Activated gamma-delta T cell (primary cell): Measurements from ENCODE around the gene SCN4B.

Experiments
- DNase-seq: peaks from one replicate; lab custom pipeline; 2025; lab: John Stamatoyannopoulos, UW

The SCN4B gene

DNA sequence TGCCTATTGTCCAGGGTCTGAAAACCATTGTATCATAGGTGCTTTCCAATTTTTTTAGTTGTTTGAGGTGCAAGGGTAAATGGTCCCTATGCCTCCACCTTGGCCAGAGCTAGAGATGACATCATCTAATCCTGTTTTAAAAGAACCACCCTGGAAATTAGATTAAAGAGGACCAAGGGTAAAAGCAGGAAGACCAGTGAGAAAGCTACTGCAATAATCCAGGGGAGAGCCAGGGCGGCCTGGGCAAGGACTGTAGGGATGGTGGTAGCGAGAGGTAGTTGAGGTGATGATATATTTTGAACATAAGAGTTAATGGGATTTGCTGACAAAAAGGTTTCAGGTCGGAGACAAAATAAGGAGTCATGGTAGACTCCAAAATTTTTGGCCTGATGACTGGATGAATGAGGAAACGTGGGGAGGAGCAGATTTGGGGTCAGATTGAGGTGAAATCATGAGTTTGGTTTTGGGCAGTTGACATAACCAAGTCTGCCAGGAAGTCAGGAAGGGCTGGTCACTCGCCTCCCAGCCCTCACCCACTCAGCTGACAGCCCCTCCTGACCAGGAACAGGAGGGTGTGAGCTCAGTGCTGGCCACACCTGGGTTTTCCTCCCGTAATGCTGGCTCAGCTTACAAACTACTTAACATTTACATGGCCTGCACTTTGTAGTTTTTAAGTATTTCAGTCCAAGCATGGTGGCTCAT, 23.0 kb downstream of the SCN4B start:
- no peak for DNase-seq

DNA sequence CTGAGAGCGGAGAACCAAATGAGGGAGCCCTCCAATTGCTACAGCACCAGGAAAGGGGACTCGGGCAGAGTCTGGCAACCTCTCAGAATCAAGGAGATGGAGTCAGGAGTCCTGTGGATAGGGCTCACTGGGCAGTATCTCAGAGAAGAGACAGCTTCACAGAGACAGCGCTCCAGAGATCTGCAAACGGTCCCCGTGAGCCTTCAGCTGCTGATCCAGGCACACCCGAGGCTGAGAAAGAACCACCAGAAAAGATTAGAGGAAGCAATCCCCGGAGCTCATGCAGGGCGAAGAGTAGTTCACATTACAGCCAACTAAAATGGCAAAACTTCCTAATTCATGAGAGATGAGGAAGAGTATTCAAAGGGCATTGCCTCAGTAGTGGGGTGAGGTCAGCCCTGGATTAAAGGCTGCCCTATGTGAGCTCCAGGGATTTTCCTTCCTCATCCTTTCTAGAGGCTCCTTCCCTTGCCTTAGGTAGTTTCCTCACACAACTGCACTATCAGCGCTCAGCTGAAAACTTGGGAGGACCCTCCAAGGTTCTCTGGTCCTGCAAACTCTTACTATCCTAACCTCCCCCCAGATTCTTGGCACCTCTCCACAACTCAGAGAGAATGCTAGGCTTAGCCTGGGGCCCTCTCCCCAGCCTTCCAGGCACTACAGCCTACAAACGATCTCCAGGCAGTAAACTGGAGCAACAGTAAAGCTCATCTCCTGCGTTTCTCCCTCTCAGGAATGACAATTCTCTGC, 23.7 kb downstream of the SCN4B start:
- no peak for DNase-seq

DNA sequence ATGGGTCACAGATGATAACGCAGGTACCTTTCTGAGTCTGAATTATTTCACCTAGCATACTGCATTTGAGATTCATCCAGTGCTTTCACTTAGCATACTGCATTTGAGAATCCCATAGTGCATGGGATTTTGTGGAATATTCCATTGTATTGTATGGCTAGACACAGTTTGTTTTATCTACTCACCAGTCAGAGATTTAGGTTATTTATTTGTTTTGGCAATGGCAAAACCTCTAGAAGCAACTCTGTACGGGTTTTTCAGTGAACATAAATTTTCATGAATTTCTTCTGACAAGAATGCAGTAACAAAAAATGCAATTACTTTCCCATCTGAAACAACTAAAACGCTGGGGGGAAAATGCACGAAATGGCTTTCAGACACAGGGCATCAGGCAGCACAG, 24.3 kb downstream of the SCN4B start:
- DNase-seq: no peak

DNA sequence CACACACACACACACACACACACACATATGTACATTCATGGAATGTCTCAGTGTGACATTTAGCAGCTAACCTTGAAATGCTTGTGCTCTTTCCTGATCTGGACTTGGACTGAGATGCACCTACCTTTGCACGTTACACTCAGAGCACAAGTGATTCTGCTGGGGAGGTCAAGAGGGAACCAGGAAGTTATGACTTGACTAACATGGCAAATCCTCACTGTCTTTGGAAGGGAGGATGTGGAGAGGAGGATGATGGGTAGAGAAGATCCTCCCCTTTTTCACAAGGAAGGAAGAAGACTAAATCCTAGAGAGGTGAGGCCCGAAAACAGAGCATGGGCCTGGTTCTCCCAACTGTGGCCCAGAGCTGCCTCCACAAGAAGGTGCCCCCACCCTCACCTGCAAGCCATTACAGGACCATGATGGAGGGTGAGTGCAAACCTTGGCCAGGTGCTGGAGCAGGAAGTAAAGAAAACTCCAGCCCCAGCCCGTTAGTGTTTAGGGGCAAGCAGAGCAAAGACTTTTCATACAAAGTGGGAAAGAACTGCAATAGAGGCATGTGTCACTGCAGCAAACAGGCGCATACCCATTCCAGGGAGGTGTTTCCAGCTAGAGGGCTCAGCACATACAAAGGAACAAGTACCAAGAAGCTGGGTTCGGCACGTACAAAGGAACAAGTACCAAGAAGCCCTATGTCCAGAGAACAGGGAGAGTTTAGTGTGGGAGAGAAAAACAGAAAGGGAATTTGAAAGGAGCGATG, 26.4 kb downstream of the SCN4B start:
- no peak for DNase-seq

DNA sequence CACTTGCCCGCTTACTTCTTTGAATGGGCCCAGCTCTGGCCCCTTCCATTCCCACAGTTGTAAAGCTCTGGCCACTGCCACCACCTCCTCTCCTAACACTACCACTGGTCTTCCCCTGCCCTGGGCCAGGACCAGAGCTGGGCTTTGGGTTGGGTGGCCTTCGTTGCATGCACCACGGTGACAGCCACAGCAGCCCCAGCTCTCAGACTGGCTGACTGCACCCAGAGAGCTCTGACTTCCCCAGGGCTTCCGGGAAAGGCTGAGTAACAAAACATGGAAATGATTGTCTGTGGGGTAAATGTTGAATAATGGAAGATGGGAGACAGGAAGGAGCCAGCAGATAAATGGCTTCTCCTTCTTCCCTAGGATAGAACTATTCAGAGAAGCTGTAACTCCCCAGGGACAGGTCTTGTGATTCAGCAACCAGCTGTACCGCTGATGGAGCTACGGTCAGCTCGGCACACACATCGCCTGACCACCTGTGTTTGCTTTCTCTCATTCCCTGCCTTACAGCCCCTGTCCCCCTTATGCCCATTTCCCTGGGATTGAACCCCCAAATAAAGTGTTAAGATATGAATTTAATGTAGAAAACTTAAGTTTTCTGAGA, 27.6 kb downstream of the SCN4B start:
- no peak for DNase-seq

DNA sequence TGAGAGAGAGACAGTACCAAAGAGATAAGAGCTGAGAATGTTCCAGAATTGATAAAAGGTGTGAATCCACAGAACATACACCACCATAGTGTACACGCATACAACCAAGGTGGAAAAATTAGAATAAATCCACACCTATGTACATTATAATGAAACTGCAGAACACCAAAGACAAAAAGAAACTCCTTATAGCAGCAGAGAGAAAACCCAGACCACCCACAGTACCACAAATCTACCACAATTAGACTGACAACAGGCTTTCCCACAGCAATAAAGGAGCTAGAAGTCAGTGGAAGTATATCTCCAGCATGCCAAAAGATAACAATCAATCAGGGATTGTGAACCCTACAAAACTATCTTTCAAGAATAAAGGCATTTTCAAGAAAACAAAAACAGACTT, 31.8 kb downstream of the SCN4B start:
- no peak for DNase-seq

DNA sequence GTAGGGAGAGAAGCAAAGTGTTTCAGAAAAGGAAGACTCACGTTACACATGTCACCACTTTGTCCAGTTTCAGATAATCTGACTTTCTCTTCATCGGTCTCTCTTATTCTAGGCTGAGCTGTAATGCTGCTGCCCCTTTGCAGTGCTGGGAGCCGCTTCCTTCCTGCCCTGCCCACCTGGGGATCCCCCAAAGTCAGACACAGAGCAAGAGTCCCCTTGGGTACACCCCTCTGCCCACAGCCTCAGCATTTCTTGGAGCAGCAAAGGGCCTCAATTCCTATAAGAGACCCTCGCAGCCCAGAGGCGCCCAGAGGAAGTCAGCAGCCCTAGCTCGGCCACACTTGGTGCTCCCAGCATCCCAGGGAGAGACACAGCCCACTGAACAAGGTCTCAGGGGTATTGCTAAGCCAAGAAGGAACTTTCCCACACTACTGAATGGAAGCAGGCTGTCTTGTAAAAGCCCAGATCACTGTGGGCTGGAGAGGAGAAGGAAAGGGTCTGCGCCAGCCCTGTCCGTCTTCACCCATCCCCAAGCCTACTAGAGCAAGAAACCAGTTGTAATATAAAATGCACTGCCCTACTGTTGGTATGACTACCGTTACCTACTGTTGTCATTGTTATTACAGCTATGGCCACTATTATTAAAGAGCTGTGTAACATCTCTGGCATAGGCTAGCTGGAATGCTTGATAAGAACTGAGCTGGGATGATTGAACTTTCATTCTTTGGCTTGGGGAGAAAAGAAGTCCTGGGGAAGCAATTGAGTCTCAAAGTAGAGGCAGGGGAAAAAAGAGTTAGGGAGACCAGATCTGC, 34.6 kb downstream of the SCN4B start:
- no peak for DNase-seq

DNA sequence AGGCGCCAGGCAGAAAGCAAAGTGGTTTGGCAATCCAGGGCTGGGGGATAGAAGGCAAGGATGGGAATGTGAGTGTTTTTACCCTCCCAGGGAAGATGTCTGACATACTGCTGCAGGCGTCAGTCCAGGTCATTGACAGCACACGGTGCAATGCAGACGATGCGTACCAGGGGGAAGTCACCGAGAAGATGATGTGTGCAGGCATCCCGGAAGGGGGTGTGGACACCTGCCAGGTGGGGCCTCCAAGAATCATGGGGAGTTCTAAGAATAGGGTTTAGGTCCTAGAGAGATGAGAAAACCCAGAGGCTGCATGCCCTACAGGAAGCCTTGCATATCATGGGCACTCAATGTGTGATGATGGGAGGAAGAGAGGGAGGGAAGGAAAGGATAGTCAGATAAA, 37.6 kb downstream of the SCN4B start:
- no peak for DNase-seq

DNA sequence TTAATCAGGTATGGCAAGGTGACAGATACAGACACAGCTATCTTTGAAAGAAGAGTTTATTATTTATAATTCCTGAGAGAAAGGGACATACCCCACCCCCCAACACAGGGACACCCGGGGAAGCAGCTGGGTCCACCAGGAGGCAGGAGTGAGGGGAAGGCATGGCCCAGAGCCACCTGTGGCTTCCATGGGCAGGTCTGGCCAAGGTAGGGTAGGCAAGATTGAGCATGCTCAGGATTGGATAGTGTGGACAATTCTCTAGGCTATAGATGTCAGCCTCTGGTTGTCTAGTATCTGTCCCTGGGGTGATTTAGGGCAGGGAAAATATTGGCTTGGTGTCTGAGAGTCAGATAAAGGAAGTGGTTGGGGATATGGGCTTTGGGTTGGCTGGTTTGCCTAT, 38.4 kb downstream of the SCN4B start:
- DNase-seq: no peak

DNA sequence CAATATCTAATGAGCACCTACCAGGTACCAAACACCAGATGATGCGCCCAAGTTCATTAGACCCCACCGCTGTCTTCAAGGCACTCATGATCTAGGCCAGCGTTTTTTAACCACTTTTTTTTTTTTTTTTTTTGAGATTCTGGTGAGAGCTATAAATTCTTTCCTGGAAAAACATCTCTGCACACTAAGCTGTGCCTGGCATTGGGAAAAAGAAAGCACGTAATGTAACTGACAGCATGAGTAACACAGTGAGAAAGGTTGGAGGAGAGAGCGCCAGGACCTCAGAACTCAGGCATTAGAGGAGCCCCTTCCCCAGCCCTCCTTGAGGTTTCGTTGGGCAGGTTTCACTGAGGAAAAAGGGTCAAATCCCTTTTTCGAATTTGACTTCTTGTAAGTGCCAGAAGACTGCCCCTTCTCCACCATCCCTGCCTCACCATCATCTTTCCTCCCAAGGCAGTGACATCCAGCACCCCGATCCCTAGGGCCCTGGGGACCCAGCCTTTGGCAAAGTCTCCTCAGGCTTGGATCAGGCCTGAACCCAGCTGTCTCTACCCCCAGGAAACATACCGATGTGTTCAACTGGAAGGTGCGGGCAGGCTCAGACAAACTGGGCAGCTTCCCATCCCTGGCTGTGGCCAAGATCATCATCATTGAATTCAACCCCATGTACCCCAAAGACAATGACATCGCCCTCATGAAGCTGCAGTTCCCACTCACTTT, 39.8 kb downstream of the SCN4B start:
- no peak for DNase-seq

DNA sequence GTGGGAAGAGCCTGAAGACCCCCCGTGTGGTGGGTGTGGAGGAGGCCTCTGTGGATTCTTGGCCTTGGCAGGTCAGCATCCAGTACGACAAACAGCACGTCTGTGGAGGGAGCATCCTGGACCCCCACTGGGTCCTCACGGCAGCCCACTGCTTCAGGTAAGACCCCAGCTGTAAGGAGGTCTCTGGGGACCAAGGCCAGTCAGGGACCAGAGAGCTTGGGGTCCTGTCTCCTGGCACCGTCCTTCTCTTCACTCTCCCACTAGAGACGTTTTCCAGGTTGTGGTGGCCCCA, 40.9 kb downstream of the SCN4B start:
- no peak for DNase-seq

DNA sequence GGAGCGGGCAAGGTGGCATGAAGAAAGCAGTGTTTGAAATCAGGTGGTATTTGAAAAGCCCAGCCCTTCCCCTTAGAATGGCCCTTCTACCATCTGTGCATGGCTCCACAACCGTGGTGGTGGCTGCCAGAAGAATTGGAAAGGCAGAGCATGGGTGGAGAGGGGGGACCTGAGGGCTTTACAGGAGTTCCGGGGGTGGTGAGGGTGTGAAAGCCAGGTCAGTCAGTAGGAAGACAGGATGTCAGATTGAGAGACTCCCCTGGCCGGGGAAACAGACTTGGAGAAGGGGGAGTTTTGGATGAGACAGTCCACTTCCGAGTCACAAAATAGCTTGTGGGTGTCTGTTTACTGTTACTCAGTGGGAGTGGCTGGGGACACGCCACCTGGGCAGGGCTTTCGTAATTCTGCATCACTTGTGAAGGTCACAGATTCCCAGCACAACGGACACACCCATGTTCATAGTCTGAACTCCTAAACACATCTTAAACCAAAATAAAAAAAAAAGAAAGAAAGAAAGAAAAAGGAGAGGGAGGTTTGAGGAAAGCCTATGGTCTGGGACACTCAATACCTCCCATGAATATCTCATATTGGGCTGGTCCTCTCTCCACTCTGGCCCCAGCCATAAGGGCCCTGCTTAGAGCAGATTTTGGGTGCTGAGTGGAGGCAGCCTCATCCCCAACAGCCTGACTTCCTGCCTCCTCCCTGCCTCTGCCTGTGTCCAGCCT, 41.4 kb downstream of the SCN4B start:
- no peak for DNase-seq

DNA sequence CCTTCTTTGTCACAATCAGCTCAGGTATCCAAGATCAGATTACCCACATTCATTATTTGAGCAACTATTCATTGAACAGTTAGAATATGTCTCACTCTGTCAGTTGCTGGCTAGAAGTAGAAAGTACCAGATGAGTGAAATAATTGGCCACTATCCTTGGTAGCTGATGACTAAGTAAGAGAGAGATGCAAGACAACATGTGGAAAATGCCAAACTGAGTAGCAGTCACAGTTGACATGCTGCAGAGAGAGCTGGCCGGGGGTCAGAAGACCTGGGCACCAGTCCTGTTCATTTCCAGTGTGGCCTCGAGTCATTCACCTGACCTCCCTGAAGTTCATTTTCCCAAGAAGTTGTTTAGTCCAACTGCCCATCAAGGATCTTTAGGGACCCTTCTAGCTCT, 43.4 kb downstream of the SCN4B start:
- no peak for DNase-seq

DNA sequence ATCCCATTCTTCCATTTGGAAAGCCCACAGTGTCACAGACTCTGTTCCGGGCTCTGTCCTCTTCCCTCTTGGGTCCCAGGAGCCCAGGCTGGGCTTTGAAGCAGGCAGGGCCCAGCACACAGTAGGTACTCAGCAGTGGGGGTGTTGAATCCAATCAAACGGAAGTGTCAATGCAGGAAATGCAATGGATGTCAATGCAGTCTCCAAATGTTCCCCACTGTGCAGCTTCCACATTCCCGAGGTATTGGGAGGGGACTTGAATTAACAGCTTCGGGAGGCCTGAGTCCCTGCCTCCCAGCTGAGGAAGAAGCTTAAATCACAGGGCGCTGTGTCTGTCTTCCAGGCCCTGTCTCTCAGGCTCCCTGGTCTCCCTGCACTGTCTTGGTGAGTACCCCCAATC, 44.1 kb downstream of the SCN4B start:
- DNase-seq: no peak

DNA sequence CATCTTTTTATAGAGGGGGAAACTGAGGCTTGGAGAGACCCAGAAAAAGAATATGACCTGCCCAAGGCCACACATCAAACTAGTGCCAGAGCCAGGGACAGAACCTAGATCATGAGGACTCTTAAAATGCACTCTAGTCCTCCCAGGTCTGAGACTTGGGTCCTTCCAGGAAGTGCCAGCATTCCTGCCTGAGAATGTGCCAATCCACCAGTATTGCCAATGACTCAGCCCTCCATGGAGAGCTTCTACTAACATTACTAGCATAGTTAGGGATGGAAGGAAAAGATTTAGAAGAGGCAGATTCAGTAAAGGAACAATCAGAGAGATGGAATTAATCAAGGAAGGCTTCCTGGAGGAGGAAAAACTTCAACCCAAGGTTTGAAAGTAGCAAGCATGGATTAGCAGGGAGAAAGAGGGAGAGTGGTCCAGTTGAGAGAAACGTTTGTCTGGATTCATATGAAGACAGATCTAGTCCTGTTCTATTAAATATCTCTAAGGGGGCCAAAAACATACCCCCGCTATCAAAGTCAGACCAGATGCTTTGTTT, 45.8 kb downstream of the SCN4B start:
- no peak for DNase-seq

DNA sequence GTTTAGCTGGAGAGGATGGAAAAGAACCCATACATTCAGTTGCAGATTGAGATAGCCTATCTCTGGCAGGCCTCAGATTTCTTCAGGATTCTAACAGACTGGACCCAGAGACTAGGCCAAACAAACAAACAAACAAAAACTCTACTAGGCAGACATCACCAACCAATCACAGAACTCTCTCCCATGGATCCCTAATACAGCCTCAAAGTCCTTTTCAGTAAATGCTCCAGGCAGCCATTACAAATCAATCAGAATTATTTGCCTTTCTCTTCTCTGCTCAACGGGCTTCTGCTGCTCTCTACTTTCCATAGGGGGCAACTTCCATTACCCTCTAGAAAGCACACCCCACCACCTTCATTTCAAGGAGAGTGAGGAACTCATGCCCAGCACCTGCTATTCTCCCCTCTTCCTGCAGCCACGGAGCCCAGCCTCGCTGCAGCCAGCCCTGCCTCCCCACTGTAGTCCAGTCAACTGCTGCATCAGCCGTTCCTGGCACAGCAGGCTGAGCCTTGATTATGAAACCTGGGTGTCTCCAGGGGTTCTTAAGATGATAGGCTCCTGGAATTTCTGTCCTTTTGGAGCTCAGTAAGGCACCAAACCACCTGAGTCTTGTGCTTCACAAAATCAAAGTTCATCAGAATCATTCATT, 46.8 kb downstream of the SCN4B start:
- DNase-seq: no peak

DNA sequence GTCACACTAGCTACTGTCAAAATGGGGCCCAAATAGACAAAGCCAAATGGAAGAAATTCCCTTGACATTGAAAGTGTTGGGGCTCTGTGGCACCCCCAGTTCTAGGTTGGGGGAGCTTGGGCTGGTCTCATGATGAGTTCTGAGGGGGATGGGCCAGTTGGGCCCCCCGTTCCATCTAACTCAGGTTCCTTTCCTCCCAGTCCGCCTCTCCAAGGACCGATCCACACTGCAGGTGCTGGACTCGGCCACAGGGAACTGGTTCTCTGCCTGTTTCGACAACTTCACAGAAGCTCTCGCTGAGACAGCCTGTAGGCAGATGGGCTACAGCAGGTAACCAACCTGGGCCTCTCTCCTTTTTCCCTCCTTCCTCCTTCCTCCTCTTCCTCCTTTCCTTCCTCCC, 48.1 kb downstream of the SCN4B start:
- no peak for DNase-seq

DNA sequence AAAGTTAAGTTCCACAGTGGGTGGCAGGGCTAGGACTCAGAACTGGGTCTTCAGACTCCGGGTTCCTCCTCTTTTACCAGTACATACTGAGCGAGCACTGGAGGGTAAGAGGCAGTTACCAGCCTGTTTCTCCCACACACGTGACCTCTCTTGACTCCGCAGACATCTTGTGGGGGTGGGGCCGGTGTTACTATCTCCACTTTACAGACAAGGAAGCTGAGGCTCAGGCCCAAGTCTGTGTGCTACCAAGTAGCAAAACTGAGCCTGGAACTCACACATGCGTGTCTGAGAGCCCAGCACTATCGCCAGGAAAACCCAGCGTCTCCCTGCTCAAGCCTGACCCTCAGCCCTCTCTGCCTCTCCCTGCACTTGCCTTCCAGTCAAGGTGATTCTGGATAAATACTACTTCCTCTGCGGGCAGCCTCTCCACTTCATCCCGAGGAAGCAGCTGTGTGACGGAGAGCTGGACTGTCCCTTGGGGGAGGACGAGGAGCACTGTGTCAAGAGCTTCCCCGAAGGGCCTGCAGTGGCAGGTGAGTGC, 49.8 kb downstream of the SCN4B start:
- DNase-seq: no peak

DNA sequence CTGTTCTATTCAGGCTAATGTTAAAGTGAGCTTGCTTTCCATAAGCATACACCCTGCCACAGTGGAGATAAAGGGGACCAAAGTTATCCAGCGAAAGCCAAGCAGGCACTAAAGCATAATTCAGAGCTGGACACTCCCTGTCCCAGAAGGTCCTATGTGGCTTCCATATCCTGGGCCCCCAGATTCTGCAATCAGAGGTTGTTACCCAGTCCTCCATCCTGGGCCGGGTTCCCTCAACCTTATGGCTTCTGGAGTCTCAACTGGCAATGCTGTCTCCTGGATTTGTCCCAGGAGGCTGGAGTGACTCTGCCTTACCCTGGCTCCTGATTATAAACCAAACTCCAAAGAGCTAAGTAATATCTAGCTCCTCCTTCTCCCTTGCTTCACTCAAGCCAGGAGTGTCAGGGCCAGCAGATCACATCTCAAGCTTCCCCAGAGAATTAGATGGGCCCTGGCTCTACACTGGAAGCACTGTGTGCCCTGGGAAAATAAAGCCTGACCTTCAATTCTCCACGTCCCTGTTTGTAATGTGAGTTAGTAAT, 51.9 kb downstream of the SCN4B start:
- no peak for DNase-seq
